Neural cell (in vitro differentiated cells): ENCODE results near the gene SAMD8.

ENCODE experiments used
- EP300 ChIP-seq: fragments of 450-650 bp; conservative IDR thresholded peaks from 2 replicates; pipeline ENCODE4 v1.6.1; 2014; ENCODE audit warnings: antibody characterized with exemption, mild to moderate bottlenecking, moderate library complexity; ENCODE audit not compliant: poor library complexity, severe bottlenecking
- EZH2 ChIP-seq: fragments of 200-600, 300-800 bp; shearing (Covaris generic), sonication (generic); IDR thresholded peaks from 2 replicates; pipeline ENCODE4 v1.6.1; 2014; ENCODE audit warnings: antibody characterized with exemption, low read length, borderline replicate concordance, mild to moderate bottlenecking; ENCODE audit not compliant: insufficient read depth, poor library complexity, severe bottlenecking
- POLR2AphosphoS5 ChIP-seq: IDR thresholded peaks from 2 replicates; pipeline ENCODE4 v1.6.1; 2012
- SMC3 ChIP-seq: fragments of 450-650 bp; conservative IDR thresholded peaks from 2 replicates; pipeline ENCODE4 v1.6.1; 2014; ENCODE audit warnings: antibody characterized with exemption, mild to moderate bottlenecking, moderate library complexity; ENCODE audit not compliant: poor library complexity
- TAF1 ChIP-seq: IDR thresholded peaks from 2 replicates; pipeline ENCODE4 v1.6.1; 2012; ENCODE audit warnings: low read depth
- TF ChIP-seq, protein P1 (sequence below): IDR thresholded peaks from 2 replicates; pipeline ENCODE4 v1.6.1; 2012; ENCODE audit warnings: borderline replicate concordance
- TF ChIP-seq, protein P2 (sequence below): fragments of 450-650 bp; IDR thresholded peaks from 2 replicates; pipeline ENCODE4 v1.5.1; 2014; ENCODE audit warnings: antibody characterized with exemption, mild to moderate bottlenecking, moderate library complexity; ENCODE audit not compliant: poor library complexity, severe bottlenecking

DNA sequence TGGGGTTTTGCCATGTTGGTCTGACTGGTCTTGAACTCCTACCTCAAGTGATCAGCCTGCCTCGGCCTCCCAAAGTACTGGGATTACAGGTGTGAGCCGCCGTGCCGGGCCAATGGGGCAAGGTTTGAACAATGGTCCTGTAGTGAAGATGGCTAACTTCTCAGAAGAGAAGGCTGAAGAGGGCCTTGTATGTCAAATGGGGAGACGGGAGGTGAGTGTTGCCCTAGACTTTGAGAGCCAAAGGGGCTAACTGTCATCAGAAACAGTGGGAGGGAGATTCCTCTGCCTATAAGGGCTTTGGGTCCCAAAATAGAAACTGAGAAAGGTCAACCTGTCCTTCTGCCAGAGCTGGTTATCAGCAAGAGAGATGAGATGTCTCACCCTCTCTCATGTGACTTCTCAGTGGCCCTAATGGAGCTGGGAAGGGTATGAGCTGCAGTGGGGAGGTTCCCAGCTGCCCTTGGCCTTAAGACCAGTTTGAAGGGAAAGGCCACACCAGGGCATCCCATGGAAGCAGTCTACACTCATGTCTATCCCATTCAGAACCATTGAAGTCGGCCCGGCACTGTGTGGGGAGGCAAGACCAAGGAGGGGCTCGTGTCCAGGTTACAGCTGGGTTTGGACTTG, 1.3 kb upstream of the SAMD8 start:
- TF ChIP-seq POLR2AphosphoS5 (no peak), SMC3 (no peak), EZH2 (no peak), EP300 (no peak), TAF1 (no peak)
- TF ChIP-seq, protein P1, sequence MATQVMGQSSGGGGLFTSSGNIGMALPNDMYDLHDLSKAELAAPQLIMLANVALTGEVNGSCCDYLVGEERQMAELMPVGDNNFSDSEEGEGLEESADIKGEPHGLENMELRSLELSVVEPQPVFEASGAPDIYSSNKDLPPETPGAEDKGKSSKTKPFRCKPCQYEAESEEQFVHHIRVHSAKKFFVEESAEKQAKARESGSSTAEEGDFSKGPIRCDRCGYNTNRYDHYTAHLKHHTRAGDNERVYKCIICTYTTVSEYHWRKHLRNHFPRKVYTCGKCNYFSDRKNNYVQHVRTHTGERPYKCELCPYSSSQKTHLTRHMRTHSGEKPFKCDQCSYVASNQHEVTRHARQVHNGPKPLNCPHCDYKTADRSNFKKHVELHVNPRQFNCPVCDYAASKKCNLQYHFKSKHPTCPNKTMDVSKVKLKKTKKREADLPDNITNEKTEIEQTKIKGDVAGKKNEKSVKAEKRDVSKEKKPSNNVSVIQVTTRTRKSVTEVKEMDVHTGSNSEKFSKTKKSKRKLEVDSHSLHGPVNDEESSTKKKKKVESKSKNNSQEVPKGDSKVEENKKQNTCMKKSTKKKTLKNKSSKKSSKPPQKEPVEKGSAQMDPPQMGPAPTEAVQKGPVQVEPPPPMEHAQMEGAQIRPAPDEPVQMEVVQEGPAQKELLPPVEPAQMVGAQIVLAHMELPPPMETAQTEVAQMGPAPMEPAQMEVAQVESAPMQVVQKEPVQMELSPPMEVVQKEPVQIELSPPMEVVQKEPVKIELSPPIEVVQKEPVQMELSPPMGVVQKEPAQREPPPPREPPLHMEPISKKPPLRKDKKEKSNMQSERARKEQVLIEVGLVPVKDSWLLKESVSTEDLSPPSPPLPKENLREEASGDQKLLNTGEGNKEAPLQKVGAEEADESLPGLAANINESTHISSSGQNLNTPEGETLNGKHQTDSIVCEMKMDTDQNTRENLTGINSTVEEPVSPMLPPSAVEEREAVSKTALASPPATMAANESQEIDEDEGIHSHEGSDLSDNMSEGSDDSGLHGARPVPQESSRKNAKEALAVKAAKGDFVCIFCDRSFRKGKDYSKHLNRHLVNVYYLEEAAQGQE = no peak
- TF ChIP-seq, protein P2, sequence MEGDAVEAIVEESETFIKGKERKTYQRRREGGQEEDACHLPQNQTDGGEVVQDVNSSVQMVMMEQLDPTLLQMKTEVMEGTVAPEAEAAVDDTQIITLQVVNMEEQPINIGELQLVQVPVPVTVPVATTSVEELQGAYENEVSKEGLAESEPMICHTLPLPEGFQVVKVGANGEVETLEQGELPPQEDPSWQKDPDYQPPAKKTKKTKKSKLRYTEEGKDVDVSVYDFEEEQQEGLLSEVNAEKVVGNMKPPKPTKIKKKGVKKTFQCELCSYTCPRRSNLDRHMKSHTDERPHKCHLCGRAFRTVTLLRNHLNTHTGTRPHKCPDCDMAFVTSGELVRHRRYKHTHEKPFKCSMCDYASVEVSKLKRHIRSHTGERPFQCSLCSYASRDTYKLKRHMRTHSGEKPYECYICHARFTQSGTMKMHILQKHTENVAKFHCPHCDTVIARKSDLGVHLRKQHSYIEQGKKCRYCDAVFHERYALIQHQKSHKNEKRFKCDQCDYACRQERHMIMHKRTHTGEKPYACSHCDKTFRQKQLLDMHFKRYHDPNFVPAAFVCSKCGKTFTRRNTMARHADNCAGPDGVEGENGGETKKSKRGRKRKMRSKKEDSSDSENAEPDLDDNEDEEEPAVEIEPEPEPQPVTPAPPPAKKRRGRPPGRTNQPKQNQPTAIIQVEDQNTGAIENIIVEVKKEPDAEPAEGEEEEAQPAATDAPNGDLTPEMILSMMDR = no peak
